Testis (tissue), 3 donors: Measurements from ENCODE around the gene TNK2. TPM values are rescaled to one million over a fixed set of nuclear protein-coding genes. Genes with fewer than 3 reads are reported as not detected.

ENCODE experiments used
- DNase-seq: peaks from one replicate; pipeline ENCODE4 v3.0.0-alpha.2; 2019
- H3K27ac ChIP-seq, 2 donors: fragments of 200-600 bp; sonication (generic); one replicate each; pipeline ENCODE4 v1.5.1; 2019
- H3K27me3 ChIP-seq: fragments of 200-600 bp; sonication (generic); one replicate; pipeline ENCODE4 v1.5.1; 2019
- H3K36me3 ChIP-seq: fragments of 200-600 bp; sonication (generic); one replicate; pipeline ENCODE4 v1.5.1; 2017; ENCODE audit warnings: low read depth; ENCODE audit errors: missing control alignments
- H3K4me1 ChIP-seq: fragments of 200-600 bp; sonication (generic); one replicate; pipeline ENCODE4 v1.5.1; 2019
- H3K4me3 ChIP-seq, 2 donors: fragments of 200-600 bp; sonication (generic); one replicate each; pipeline ENCODE4 v1.5.1; 2017 to 2019
- H3K9me3 ChIP-seq: fragments of 200-600 bp; sonication (generic); one replicate; pipeline ENCODE4 v1.5.1; 2017
- POLR2A ChIP-seq: fragments of 450-650 bp; IDR thresholded peaks from one replicate; pipeline ENCODE4 v1.6.1; 2017; ENCODE audit warnings: antibody characterized with exemption, mild to moderate bottlenecking, moderate library complexity
- WGBS, 2 donors: methylation state at CpG; one replicate each; pipeline ENCODE4 v1.1.5; 2018; 5-methylcytosine and 5-hydroxymethylcytosine counted together
- intact Hi-C: fragments of 100-400 bp; cut with DNase I; formaldehyde crosslinking; loops from one replicate; pipeline ENCODE4 v1.15.1; 2023; ENCODE audit warnings: low total_unique reads
- polyA plus RNA-seq: library from polyadenylated mRNA; stranded (reverse); fragments of 350-450 nt; fragmentation: Illumina TruSeq; extraction: RNeasy Lipid Tissue Mini Kit (QIAGEN cat#74804); gene quantifications from one replicate; pipeline ENCODE4 v1.2.3, GENCODE V29; 2014; ENCODE audit warnings: low read depth, low replicate concordance; ENCODE audit not compliant: insufficient read depth
- total RNA-seq, 2 donors: library from RNA; depleted of rRNA; stranded (reverse); fragments of >200 nt; gene quantifications; one replicate each; pipeline ENCODE4 v1.2.3, GENCODE V29; 2016
- TF ChIP-seq, protein P1 (sequence below), 3 experiments: fragments of 450-650 bp in 2 of 3; fragments of 200-600 bp in 1 of 3; sonication (generic) in 1 of 3; IDR thresholded peaks; one replicate each; pipeline ENCODE4 v1.5.1; 2016 to 2019; ENCODE audit warnings: antibody characterized with exemption in 3 of 3, mild to moderate bottlenecking in 2 of 3, moderate library complexity in 1 of 3

TNK2 gene
- total and polyA plus RNA-seq, 3 donors from 2014 or later, result 43.9 to 71.6 (median 71.4) TPM

- no peak for TF ChIP-seq POLR2A
- TF ChIP-seq, protein P1, sequence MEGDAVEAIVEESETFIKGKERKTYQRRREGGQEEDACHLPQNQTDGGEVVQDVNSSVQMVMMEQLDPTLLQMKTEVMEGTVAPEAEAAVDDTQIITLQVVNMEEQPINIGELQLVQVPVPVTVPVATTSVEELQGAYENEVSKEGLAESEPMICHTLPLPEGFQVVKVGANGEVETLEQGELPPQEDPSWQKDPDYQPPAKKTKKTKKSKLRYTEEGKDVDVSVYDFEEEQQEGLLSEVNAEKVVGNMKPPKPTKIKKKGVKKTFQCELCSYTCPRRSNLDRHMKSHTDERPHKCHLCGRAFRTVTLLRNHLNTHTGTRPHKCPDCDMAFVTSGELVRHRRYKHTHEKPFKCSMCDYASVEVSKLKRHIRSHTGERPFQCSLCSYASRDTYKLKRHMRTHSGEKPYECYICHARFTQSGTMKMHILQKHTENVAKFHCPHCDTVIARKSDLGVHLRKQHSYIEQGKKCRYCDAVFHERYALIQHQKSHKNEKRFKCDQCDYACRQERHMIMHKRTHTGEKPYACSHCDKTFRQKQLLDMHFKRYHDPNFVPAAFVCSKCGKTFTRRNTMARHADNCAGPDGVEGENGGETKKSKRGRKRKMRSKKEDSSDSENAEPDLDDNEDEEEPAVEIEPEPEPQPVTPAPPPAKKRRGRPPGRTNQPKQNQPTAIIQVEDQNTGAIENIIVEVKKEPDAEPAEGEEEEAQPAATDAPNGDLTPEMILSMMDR (IDR thresholded peaks at IDR 0.05), result no peak
- WGBS, 2 donors, result 98 to 99% methylated on average over 9 to 10 of the region's 10 CpGs
- intact Hi-C loops, result no loop called here
- H3K36me3 ChIP-seq, result no peaks in the 10 kb centered on the region
- peaks cover 8% of the 10 kb centered on the region for H3K4me1 ChIP-seq
- no peak overlapping the region for H3K27ac ChIP-seq
- H3K9me3 ChIP-seq, result no peaks in the 10 kb centered on the region
- DNase-seq, result no peak
- H3K4me3 ChIP-seq, result no peak overlapping the region
- no peaks in the 10 kb centered on the region for H3K27me3 ChIP-seq
Measured at GRCh38 chr3:195877136-195877715, 31.1 kb downstream of the TNK2 start.

DNA sequence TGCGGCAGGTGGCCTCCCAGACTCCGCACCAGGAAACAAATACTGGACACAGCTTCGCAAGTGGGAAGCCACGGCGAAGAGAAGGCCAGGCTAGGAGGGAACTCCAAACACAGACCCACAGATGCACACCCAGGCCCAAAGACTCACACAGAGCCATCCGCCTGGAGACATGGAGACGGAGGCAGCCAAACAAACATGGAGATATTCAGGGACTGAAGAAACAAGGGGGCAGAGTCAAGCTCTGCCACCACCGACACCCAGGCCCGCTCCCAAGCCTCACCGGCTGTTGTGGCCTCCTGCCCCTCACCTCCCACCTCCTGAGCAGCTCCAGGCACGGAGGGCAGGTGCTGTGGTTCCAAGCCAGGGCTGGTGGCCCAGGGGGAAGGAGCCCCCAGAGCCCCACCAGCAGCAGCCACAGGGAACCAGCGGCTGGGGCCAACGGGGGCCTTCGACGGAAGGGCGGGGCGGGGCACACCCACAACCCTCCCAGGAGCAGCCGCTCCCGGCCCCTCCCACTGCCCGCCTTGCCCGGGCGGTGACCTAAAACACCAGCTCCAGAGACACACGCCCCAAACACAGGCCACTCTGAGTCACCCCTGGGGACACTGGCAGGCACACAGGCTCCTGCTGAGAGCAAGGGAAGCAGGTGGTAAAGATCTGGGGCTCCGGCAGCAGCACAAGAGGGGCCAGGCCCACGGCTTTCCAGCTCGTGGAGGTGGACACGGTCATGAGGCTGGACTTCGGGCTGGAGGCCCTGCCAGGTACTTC, 31.9 kb downstream of the TNK2 start:
- no peak for TF ChIP-seq POLR2A
- TF ChIP-seq, protein P1 (IDR thresholded peaks at IDR 0.05), result no peak
- DNase-seq, result no peak
- no peak overlapping the region for H3K27ac ChIP-seq
- peaks cover 8% of the 10 kb centered on the region for H3K4me1 ChIP-seq
- intact Hi-C loops, result no loop called here
- 84 to 90% methylated on average over 13 to 28 of the region's 28 CpGs for WGBS, 2 donors
- H3K9me3 ChIP-seq, result no peaks in the 10 kb centered on the region
- H3K27me3 ChIP-seq, result no peaks in the 10 kb centered on the region
- H3K36me3 ChIP-seq, result no peaks in the 10 kb centered on the region
- no peak overlapping the region for H3K4me3 ChIP-seq

DNA sequence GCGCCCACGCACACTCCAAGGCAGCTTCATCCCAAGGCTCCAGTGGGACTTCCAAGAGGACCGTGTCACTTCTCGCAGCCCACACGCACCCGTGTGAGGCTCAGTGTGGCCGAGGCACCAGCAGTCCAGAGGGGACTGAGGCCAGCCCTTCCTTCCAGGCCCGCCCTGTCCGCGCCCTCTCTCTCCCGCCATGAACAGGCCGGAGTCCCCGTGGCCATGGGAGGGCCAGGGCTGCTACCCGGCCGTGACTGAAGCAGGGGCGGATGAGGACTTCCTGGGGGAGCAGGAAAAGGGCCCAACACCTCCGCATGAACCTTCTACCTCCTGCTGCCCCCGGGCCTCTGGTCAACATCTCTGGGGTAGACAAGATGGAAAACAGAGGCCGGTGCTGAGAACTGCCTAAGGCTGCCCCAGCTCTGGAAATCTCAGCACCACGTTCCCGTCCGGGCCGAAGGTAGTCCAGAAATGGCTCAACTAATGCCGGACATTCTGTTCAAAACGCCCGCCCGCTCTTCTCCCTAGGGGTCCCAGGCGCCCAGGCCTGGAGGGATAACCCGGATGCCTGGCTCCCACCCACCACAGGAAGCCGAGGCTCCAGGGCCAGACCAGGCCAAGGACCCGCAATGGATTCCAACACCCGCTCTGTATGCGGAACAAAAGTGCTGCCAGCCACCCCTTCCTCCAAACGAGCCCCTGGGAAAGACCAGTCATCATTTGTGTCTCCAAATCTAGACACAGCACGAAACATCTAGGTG, 32.7 kb downstream of the TNK2 start:
- intact Hi-C loops, result no loop called here
- H3K4me1 ChIP-seq, result peaks cover 8% of the 10 kb centered on the region

GRCh38 chr3:195873971-195874370, 34.4 kb downstream of the TNK2 start:
- intact Hi-C loops, result no loop called here
- Histone ChIP-seq H3K4me3 (no peak overlapping the region), H3K27me3 (no peaks in the 10 kb centered on the region), H3K4me1 (peaks cover 8% of the 10 kb centered on the region), H3K9me3 (no peaks in the 10 kb centered on the region), H3K36me3 (no peaks in the 10 kb centered on the region), H3K27ac (peak overlapping the region in 1 of 2 donors; percentile 50)
- no peak for TF ChIP-seq POLR2A
- TF ChIP-seq, protein P1 (IDR thresholded peaks at IDR 0.05), result no peak
- 24 to 78% methylated on average over 19 to 26 of the region's 26 CpGs for WGBS, 2 donors
- DNase-seq, result no peak

More for the DNA sequence above, 32.7 kb downstream of the TNK2 start:
- Histone ChIP-seq H3K27ac (no peak overlapping the region), H3K36me3 (no peaks in the 10 kb centered on the region), H3K27me3 (no peaks in the 10 kb centered on the region), H3K9me3 (no peaks in the 10 kb centered on the region), H3K4me3 (no peak overlapping the region)
- no peak for DNase-seq
- 57 to 75% methylated on average over 26 to 32 of the region's 35 CpGs for WGBS, 2 donors
- no peak for TF ChIP-seq POLR2A

GRCh38 chr3:195873281-195873887, 35.0 kb downstream of the TNK2 start:
- H3K27ac ChIP-seq, result peak overlapping the region; percentile 36 to 50
- no peaks in the 10 kb centered on the region for H3K36me3 ChIP-seq
- intact Hi-C loops, result no loop called here
- TF ChIP-seq, protein P1 (IDR thresholded peaks at IDR 0.05), result no peak
- TF ChIP-seq POLR2A, result no peak
- H3K27me3 ChIP-seq, result no peaks in the 10 kb centered on the region
- DNase-seq, result peak; percentile 85
- no peak overlapping the region for H3K4me3 ChIP-seq
- no peaks in the 10 kb centered on the region for H3K9me3 ChIP-seq
- peaks cover 8% of the 10 kb centered on the region for H3K4me1 ChIP-seq
- WGBS, 2 donors, result 47 to 68% methylated on average over 25 to 38 of the region's 38 CpGs
